GM06990 (cell line): ENCODE measurements around the gene ADAMTS16.

Experiments
- DNase-seq: peaks from one replicate; pipeline ENCODE4 v3.0.0-alpha.2; 2011; ENCODE audit not compliant: insufficient read length; ENCODE audit errors: extremely low read depth
- H3K27me3 ChIP-seq: replicated peaks from 2 replicates; pipeline ENCODE4 v1.6.0; 2011; ENCODE audit warnings: low read length; ENCODE audit not compliant: control insufficient read depth, insufficient read depth
- H3K36me3 ChIP-seq: 2 replicates; pipeline ENCODE4 v1.5.1; 2011; ENCODE audit warnings: low read length; ENCODE audit not compliant: control insufficient read depth, insufficient read depth
- H3K4me3 ChIP-seq: replicated peaks from 2 replicates; pipeline ENCODE4 v1.5.1; 2011; ENCODE audit warnings: low read depth, mild to moderate bottlenecking, control low read depth, low read length
- CTCF ChIP-seq: IDR thresholded peaks from 2 replicates; pipeline ENCODE4 v1.5.1; 2011; ENCODE audit warnings: low read length, control low read depth, mild to moderate bottlenecking, inconsistent platforms; ENCODE audit not compliant: insufficient read depth, poor library complexity, severe bottlenecking

The ADAMTS16 gene

GRCh38 chr5:5278201-5278814, 138.2 kb downstream of the ADAMTS16 start:
- no peak overlapping the region for H3K4me3 ChIP-seq
- no peaks in the 10 kb centered on the region for H3K27me3 ChIP-seq
- no peaks in the 10 kb centered on the region for H3K36me3 ChIP-seq
- no peak for TF ChIP-seq CTCF
- no peak for DNase-seq

GRCh38 chr5:5278815-5279381, 138.8 kb downstream of the ADAMTS16 start:
- Histone ChIP-seq H3K4me3 (no peak overlapping the region), H3K27me3 (no peaks in the 10 kb centered on the region), H3K36me3 (no peaks in the 10 kb centered on the region)
- TF ChIP-seq CTCF = no peak
- DNase-seq = no peak

- TF ChIP-seq CTCF = no peak
- Histone ChIP-seq H3K4me3 (no peak overlapping the region), H3K36me3 (no peaks in the 10 kb centered on the region), H3K27me3 (no peaks in the 10 kb centered on the region)
- no peak for DNase-seq
These were observed 145.8 kb downstream of the ADAMTS16 start for GRCh38 chr5:5285906-5286305.

GRCh38 chr5:5287419-5287818, 147.3 kb downstream of the ADAMTS16 start:
- no peak for TF ChIP-seq CTCF
- Histone ChIP-seq H3K36me3 (no peaks in the 10 kb centered on the region), H3K4me3 (no peak overlapping the region), H3K27me3 (no peaks in the 10 kb centered on the region)
- no peak for DNase-seq

GRCh38 chr5:5288201-5288600, 148.1 kb downstream of the ADAMTS16 start:
- Histone ChIP-seq H3K4me3 (no peak overlapping the region), H3K27me3 (no peaks in the 10 kb centered on the region), H3K36me3 (no peaks in the 10 kb centered on the region)
- TF ChIP-seq CTCF = no peak
- no peak for DNase-seq
